Nucleus accumbens (tissue), 56 donors: ENCODE measurements around the gene SLC25A25.
"Not testable (repeated sequence)": the region's sequence is repeated elsewhere in the genome, so short reads cannot be mapped to it uniquely, and the experiment has no call there.

Experiments
- DNase-seq, 56 donors: peaks; one replicate each; lab custom pipeline; 2025; lab: John Stamatoyannopoulos, UW

The SLC25A25 gene

DNA sequence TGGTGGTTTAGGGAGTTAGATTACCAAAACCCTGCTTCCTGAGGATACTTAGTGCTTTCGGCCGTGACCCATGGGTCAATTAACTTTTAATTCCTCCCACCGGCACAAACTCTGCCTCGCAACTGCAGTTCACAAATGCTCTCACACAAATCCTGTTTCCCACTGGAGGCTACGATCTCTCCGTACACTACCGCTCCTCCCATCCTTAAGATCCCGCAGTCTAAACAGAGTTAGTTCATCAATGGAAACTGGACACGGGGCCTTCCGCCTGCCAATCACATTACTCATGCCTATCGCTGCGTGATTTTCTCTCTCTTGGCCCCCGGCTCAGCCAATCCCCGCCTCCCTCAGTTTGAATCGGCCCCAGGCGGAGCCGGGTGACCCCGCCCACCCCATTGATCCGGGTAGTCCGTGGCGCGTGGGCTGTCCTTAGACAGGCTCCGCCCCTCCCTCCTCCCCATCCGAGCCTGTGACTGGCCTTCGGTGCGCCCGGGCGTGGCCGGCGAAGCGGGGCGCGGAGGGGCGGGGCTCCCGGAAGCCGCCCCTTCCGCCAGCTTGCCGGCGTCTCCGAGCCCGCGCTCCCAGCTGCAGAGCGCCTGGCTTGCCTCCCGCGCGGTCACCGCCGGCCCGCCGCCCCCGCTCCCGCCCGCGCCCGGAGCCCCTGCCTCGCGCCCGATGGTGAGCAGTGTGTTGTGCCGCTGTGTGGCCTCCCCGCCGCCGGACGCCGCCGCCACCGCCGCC, at the start of gene SLC25A25:
SLC25A25 (plus strand) TSS at position 588 of the 741 bp plus-strand sequence; CDS start at position 676, 88 bp downstream.
- DNase-seq, result peak; percentile 72 to 100 (median 99)

DNA sequence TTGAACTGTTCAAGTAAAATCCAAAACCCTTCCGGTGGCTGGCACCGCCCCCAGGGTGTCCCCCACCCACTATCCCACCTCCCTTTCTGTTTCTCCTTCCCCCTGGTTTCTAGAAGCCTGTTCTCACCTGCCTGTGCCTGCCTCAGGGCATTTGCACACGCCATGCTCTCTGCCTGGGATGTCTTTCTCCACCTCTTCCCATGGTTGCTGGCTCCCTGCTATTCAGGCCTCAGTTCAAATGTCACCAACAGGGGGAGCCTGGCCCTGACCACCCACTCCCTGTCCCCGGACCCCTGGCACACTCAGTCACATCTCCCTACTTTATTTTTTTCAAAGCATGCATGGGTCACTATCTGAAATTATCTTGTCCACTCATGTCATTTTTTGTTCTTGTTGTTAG, 47.3 kb upstream of the SLC25A25 start:
- DNase-seq, result no peak

DNA sequence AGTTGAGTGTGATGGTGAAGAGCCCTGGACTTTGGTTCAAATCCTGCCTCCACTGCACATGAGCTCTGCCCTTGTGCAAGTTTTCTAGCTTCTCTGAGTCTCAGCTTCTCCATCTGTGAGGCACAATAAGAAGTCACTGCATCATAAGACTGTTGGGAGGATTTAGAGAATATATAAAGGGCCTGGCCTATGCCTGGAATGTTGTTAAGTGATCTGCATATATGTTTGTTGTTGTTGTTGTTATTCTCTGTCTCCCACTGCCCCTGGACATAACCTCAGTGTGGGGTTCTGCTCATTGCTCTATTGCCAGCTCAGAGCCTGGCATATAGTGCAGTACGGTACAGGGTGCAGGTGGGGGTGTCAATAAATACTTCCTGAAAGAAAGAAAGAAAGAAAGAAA, 46.9 kb upstream of the SLC25A25 start:
- no peak for DNase-seq

DNA sequence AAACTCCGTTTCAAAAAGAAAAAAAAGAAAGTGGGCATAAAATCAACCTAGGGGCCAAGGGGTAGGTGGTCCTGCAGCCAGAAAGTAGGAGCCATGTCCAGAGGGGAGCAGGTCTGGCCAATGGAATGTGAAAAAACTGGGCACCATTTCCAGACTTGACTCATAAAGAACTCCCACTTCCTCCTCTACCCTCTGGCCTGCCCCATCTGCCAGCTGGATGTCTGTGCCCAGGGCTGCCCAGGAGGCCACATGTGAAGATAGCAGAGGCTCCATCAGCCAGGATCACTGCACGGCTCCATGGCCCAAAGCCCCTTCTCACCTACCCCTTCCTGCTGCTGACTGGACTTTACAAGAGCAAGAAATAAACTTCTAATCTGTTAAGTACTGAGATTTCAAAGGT, 45.1 kb upstream of the SLC25A25 start:
- DNase-seq, result no peak

DNA sequence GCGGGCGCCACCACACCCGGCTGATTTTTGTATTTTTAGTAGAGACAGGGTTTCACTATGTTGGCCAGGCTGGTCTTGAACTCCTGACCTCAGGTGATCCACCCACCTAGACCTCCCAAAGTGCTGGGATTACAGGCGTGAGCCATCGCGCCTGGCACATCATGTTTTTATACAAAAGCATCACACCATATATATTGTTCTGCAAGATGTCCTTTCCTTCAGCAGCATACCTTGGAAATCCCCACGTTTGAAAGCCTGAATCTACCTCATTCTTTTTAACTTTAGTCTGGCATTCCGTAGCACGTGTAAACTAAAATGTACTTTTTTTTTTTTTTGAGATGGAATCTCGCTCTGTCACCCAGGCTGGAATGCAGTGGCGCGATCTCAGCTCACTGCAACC, 44.4 kb upstream of the SLC25A25 start:
- DNase-seq, result not testable (repeated sequence)

DNA sequence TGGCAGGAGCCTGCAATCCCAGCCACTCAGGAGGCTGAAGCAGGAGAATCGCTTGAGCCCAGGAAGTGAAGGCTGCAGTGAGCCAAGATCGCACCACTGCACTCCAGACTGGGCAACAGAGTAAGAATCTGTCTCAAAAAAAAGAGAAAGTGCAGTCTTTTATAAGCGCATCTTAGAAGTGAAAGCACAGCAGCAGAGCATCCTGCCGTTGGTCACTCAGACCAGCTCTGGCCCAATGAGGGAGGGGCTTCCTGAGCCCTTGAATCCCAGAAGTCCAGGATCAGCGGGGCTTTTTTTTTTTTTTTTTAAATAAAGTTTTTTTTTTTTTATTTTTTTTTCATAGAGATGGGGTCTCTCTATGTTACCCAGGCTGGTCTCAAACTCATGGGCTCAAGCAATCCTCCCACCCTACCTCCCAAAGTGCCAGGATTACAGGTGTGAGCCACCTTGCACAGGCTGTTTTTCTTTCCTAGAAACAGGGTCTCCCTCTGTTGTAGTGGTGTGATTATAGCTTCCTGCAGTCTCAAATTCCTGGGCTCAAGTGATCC, 43.2 kb upstream of the SLC25A25 start:
- no peak for DNase-seq

DNA sequence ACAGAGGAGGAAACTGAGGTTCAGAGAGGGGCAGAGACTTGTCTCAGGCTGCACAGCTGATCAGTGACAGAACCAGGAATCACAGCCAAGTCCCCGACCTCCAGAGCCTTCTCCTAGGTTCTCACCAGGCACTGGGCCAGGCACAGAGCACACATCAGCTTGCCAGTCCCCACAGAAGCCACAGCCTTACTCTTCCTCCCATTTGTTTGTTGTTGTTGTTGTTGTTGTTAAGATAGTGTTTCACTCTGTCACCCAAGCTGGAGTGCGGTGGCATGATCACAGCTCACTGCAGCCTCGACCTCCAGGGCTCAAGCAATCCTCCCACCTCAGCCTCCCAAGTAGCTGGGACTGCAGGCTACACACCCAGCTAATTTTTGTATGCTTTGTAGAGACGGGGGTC, 42.3 kb upstream of the SLC25A25 start:
- DNase-seq, result no peak

DNA sequence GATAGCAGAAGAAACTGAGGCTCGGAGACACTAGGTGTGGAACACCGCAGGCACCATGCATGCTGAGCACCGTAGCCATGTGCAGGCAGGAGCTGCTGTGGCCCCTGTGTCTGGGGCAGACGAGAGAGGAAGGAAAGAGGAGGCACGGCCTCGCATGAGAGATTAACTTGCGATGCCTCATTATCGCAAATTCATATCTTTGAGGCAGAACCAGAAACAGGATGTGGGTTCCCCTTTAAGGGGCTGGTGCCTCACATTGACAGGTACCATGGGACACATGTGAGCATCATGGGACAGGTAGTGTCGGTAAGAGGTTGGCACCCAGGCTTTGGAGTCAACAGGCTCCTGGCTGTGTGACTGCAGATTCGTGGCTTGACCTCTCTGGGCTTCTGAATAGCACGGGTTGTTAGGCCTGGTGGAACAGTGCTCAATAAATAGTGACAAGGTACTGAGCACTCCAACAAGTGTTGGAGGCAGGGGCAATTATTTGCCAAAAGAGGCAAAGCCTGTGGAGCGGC, 41.7 kb upstream of the SLC25A25 start:
- DNase-seq, result no peak

DNA sequence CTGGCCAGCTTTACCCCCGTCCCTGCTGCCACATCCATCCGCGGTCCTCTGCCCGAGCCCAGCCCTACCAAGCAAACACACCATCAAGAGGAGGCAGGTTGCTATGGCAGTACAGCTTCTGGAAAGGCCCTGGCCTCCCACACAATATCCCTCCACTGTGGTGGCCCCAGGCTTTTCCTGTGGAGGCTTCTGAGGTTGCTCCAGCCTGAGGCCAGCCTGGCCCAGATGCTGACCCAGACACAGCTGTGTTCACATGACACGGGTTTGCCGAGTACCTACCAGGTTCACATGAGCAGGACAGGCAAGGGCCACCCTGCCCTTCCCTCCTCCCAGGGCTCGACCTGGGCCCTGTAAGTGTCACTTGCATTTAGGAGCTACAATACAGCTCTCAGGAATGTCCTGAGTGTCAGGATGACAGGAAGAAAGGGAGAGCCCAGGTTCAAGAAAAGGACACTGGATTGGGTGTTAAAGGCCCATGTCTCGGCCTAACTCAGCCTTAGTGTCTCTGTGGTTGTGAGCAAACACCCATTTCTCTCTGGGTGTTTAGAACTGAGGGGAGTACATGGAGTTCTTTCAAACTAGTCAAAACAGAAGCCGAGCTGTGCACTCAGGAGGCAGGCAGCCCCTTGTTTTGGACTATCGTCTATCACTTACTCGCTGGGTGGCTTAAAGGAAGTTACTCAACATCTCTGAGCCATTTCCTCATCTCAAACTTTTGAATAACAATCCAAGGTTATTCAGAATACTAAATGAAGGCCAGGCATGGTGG, 41.1 kb upstream of the SLC25A25 start:
- no peak for DNase-seq

DNA sequence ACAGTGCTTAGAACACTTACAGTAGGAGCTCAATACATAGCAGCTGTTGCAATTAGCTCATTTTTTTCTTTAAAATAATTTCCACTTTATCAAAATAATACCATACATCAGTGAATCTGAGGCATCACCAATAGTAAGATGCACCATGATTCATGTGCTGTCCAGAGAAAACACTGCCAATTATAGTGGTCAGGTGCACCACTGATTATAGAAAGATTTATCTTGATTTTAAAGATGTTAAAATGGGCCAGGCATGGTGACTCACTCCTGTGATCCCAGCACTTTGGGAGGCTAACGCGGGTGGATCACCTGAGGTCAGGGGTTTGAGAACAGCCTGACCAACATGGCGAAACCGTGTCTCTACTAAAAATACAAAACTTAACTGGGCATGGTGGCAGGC, 40.3 kb upstream of the SLC25A25 start:
- no peak for DNase-seq

DNA sequence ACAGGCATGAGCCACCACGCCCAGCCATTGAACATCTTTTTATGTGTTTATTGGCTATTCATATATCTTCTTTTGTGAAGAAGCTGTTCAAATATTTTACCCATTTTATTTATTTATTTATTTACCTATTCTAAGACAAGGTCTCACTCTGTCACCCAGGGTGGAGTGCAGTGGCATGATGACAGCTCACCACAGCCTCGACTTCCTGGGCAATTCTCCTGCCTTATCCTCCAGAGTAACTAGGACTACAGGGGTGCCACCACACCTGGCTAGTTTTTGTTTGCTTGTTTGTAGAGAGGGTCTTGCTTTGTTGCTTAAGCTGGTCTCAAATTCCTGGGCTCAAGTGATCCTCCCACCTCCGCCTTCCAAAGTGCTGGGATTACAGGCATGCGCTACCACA, 34.4 kb upstream of the SLC25A25 start:
- DNase-seq, result no peak

DNA sequence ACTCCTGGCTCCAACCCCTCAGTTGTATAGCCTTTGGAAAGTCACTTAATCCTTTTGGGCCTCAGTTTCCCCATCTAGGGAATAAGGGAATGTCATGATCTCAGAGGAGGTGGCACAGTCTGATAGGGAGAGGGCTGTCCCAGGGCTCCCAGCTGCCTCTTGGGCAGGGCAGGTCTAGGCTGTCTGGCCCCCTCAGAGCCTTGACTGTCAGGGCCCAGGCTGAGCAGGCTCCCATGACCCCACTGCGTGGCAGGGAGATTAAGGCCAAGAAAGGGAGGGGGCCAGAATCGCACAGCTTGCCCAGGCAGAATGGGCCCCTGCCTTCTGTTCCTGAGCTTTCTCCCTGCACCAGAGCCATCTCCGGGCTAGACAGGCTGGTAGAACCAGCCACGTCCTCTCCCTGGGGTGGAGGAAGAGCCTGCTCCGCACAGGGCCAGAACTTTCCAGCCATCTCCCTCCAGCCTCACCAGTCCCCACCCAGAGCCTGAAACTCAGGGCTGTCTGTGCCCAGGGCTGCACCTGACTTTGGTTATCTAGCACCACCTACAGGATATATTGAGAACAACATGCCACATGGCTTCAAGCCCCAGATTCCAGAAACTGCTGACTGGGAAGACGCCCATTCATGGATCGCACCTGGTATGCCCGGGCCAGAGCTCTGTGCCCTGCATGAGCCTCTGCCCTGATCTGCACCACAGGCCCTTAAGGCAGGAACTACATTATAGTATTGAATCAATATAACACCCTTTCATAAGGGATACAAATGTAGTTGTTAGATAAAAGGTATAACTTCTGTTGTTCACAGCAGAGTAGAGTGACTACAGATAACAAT, 33.0 kb upstream of the SLC25A25 start:
- peak in 51 of 56 donors; percentile 4 to 78 (median 50) for DNase-seq

DNA sequence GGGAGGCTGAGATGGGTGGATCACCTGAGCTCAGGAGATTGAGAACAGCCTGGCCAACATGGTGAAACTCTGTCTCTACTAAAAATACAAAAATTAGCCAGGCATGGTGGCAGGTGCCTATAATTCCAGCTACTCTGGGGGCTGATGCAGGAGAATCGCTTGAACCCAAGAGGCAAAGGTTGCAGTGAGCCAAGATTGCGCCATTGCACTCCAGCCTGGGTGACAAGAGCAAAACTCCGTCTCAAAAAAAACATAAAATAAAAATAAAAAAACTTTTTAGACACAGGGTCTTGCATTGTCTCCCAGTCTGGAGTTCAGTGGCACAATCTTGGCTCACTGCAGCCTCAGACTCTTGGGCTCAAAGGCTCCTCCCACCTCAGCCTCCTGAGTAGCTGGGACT, 31.5 kb upstream of the SLC25A25 start:
- DNase-seq, result not testable (repeated sequence)

DNA sequence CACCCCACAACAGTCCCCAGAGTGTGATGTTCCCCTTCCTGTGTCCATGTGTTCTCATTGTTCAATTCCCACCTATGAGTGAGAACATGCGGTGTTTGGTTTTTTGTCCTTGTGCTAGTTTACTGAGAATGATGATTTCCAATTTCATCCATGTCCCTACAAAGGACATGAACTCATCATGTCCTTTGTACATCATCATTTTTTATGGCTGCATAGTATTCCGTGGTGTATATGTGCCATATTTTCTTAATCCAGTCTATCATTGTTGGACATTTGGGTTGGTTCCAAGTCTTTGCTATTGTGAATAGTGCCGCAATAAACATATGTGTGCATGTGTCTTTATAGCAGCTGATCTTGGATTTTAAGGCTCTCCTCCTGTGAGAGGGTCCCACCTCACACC, 27.2 kb upstream of the SLC25A25 start:
- DNase-seq, result not testable (repeated sequence)

DNA sequence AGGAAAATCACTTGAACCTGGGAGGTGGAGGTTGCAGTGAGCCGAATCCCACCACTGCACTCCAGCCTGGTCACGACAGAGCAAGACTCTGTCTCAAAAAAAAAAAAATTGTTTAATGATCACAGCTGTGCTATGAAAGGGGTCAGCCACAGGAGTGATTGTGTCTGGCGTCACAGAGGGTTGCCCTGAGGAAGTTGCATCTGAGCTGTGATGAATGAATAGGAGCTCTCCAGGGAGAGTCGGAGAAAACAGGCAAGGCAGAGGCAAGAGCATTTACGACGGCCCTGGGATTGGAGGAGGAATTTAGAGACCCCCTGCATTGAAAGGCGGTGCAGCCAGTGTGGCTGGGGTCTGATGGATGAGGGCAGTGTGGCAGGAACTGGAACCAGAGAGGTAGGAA, 26.0 kb upstream of the SLC25A25 start:
- no peak for DNase-seq

DNA sequence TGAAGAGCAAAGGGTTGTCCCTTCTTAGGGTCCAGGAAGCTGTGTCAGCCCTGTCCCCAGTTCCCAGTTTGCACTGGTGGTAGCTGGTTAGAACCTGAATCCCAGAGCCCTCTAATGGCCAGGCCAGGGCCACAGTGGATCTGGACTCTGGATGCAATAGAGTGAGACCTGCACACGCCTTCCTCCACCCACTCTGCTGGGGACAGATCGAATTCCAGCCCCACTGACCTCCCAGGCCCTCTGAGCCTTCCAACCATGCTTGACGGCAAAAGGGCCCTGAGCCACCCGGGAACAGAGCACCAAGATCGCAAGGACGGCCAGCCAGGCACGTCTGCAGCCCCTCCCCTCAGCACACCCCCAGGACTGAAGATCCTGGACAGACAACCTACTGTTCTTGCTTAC, 24.6 kb upstream of the SLC25A25 start:
- DNase-seq, result no peak

DNA sequence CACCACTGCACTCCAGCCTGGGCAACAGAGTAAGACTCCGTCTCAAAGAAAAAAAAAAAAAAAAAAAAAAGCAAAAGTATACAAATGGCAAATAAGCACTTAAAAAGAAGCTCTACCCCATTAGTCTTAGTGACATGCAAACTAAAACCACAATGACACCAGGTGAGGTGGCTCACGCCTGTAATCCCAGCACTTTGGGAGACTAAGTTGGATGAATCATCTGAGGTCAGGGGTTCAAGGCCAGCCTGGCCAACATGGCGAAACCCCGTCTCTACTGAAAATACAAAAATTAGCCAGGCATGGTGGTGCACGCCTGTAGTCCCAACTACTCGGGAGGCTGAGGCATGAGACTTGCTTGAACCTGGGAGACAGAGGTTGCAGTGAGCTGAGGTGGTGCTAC, 22.6 kb upstream of the SLC25A25 start:
- not testable (repeated sequence) for DNase-seq

DNA sequence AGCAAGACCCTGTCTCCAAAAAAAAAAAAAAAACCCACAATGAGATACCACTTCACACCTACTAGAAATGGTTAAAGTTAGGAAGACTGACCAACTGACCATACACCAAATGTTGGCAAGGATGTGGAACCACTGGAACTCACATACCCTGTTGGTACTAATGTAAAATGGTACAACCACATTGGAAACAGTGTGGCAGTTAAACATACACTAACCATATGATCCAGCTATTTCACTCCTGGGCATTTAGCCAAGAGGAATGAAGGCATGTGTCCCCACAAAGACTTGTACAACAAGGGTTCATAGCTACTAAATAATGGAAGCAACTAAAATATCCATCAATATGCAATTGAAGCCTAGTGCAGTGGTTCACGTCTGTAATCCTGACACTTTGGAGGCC, 22.2 kb upstream of the SLC25A25 start:
- no peak for DNase-seq

DNA sequence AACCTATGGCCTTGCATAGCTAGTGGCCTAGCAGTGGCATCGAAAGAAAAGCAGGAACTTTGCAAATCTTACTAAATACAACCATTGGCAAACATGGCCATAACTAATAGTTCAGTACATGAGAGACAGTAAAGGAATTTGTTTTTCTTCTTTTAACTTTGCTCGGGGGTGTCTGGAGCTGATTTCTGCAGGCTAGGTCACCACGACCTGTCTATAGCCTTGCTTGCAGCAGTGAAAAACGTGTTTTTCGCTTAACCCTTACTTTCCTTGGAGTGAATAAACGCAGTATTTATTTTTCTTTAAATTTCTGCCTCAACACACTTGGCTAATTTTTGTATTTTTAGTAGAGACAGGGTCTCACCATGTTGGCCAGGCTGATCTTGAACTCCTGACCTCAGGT, 20.8 kb upstream of the SLC25A25 start:
- no peak for DNase-seq

DNA sequence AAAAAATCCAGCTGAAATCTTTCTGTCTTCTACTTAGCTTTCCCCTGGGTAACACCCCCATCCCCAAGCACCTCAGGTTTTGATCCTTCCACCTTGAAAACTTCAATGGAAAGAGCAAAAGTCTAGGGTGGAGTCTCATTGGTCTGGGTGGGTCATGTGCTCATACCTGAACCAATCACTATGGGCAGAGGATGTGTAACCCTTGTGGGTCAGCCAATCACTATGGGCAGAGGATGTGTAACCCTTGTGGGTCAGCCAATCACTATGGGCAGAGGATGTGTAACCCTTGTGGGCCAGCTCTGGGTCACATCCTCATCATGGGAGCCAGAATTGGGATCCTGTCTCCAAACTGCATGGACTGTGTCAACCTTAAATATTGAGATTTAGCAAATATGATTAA, 19.4 kb upstream of the SLC25A25 start:
- no peak for DNase-seq

DNA sequence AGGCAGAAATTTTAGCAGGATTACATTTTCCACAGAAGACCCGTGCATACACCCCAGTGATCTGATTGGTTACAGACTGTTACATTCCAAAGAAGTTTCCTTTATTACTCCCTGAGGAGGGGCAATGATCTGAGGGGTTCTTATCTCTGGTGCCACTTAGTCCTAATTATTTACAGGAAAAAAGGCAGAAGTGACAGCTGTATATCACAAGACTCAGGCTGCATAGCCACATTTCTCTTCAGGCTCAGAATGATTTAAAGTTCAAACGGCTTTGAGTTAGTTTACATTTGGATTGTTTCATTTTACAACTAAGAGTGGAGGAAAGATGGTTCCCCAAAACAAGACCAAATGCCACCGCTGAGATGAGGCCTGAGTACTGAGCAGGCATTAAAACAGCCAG, 18.2 kb upstream of the SLC25A25 start:
- no peak for DNase-seq
